ENCODE measurements around the gene FGF7.
"Not testable (repeated sequence)": the region's sequence is repeated elsewhere in the genome, so short reads cannot be mapped to it uniquely, and the experiment has no call there.

Gene FGF7

DNA sequence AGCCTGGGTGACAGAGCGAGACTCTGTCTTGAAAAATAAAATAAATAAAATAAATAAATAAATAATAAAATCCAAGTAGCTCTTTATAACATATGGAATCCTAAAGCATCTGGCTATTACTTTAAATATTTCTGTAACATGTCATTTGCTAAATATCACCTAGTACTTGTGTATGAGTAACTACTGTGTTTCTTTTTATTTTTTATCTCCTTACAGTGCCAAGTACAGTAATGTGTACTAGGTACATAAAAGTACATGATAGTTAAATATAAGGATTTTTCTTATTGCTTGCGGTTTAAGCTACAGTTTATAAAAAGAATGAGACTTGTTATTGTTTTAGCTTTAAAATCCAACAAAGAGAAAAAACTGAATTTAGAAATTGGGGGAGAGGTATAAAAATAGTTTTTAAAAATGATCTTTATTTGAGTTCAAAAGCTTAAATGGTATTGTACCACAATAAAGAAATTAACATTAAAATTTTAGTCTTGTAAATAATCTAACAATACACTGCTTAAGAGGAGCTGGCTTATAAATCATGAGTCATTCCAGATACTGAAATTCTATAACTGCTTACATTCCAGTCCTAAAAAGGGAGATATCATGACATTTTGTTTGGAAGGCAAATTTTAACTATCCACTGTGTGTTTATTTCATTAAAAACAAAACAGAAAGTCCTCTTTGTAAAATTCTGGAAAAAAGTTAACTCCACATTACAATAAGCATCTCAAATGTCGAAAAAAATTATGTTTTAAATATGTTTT lies 73.1 kb downstream of the FGF7 start:
- FAIRE-seq, result peak; percentile 100

DNA sequence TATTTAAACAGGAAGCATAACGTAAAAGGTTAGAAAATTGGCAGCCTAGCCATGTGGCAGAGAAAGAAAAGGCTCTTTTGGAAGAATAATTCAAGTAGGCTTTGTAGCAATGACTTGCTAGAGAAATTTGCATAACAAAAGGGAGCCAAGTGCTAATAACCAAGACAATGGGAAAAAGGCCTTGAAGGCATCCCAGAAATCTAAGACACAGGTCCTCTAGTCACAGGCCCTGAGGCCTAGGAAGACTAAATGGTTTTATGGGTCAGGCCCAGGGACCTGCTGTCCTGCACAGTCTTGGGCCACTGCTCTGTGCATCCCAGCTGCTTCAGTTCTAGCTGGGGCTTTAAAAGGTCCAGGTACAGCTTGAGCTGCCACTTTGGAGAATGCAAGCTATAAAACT lies 78.5 kb downstream of the FGF7 start:
- FAIRE-seq, result no peak

DNA sequence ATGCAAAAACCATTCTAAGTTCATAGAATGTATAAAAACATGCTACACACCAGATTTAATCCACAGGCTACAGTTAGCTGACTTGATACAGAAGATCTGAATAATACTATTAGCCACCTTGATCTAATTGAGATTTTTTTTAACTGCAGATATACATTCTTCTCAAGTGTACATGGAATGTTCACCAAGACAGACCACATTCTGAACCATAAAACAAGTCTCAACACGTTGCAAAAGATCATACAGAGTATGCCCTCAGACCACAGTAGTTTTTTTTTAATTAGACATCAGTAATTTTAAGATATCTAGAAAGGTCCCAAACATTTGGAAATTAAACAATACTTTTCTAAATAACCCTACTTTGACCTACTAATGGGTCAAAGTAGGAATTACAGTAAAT lies 83.3 kb downstream of the FGF7 start:
- FAIRE-seq, result no peak

DNA sequence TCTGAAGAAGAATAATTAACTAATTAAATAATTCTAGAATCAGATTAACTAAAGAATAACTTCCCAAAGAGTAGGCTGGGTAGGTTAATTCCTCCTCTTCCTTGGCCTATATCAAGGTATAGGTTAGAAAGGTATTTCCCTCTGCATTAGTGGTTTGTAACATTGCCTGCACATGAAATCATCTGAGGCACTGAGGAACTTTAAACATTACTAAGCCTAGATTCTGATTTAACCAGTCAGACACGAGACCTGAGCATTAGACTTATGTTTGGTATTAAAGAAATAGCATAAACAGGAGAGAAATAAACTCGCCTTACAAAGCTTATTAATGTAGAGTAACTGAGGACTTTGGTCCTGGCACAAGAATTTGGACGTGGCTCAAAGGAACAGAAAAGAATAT lies 84.2 kb downstream of the FGF7 start:
- FAIRE-seq, result no peak

DNA sequence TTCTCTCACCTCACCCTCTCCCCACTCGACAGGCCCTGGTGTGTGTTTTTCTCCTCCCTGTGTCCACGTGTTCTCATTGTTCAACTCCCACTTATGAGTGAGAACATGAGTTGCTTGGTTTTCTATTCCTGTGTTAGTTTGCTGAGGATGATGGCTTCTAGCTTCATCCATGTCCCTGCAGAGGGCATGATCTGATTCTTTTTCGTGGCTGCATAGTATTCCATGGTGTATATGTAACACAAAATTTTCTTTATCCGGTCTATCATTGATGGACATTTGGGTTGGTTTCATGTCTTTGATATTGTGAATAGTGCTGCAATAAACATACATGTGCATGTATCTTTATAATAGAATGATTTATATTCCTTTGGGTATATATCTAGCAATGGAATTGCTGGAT lies 89.7 kb downstream of the FGF7 start:
- FAIRE-seq, result not testable (repeated sequence)

DNA sequence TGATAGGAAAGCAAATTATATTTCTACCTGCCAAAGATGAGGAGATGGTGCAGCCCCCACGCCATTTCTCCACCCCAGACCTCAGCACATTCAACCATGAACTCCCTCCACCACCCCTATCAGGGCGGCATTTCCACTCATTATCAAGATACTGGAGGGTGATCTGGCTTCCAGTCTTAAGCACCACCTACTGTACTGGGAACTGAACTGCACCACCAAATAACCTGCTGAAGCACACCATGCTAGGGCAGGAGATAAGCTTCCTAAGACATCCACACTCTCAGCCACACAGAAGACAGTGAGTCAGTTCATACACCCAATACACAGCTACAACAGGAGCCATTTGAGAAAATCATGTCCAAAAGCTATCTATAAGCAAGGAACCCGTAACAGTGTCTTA lies 98.8 kb downstream of the FGF7 start:
- no peak for FAIRE-seq

DNA sequence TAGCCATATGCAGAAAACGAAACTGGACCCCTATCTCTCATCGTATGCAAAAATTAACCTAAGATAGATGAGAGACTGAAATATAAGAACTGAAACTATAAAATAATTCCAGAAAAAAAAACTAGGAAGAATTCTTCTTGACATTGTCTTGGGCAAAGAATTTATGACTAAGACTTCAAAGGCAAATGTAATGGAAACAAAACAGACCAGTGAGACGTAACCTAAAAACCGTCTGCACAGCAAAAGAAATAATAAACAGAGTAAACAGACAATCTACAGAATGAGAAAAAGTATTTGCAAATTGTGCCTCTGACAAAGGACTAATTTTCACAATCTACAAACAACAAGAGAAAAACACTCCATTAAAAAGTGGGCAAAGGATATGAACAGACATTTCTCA lies 105.2 kb downstream of the FGF7 start:
- FAIRE-seq, result no peak

DNA sequence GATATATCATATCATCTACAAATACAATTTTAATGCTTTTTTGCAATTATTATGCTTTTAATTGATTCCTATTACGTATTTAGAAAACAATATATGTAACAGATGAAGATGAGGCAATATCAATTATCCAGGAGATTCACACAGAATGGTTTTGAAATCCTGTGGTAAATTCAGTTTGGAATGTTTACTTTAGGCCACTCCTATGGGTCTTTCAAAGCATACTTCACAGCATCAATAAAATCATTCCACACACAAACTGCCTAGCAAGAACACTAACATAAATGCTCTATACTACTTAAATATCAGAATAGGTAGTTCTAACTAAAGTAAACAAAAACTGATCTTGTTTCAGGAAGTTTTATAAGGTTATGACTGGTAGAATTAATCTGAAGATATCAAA lies 107.0 kb downstream of the FGF7 start:
- no peak for FAIRE-seq

Data from endometrium (tissue), 2 donors.